Measurements from ENCODE around the gene TMEM63B. TPM values are rescaled to one million over a fixed set of nuclear protein-coding genes. Genes with fewer than 3 reads are reported as not detected.

TMEM63B gene
- total RNA-seq, 4 donors from 2014 or later, result 27.2 to 71.9 (median 43.7) TPM

DNA sequence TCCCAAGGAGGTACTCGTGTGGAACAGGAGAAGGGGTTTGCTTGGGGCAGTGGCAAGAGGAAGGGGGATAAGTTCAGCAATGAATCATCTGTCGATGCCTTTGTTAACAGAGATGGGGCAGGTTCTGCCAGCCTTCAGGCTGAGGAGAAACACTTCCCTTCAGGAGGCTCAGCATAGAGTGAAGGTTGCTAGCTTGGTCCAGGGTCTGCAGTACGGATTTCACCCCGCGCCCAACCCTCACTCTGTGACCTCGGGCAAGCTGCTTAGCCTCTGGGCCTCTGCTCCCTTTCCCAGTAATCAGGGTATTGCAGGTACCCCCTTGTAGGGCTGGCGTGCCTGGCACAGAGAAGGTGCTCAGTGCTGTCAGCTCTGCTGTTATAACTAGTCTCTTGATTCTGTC is 38.8 kb downstream of the TMEM63B start:
- Histone ChIP-seq H3K9me3 (no peaks in the 10 kb centered on the region), H3K36me3 (no peaks in the 10 kb centered on the region), H3K4me1 (no peaks in the 10 kb centered on the region), H3K27me3 (no peaks in the 10 kb centered on the region), H3K4me3 (no peak overlapping the region), H3K27ac (no peak overlapping the region)
- in situ Hi-C loops (cut with MboI; ENCODE audit: low sequenced_read_pairs in 4 of 4), result loop anchor here in 2 of 4 donors (25.0 kb wide), 1 partner anchor 171 kb away; the partner anchor contains the start of gene SPATS1 (in 2 of the 2)
- TF ChIP-seq POLR2A (IDR thresholded peaks at IDR 0.05), result no peak
- TF ChIP-seq, protein P1, sequence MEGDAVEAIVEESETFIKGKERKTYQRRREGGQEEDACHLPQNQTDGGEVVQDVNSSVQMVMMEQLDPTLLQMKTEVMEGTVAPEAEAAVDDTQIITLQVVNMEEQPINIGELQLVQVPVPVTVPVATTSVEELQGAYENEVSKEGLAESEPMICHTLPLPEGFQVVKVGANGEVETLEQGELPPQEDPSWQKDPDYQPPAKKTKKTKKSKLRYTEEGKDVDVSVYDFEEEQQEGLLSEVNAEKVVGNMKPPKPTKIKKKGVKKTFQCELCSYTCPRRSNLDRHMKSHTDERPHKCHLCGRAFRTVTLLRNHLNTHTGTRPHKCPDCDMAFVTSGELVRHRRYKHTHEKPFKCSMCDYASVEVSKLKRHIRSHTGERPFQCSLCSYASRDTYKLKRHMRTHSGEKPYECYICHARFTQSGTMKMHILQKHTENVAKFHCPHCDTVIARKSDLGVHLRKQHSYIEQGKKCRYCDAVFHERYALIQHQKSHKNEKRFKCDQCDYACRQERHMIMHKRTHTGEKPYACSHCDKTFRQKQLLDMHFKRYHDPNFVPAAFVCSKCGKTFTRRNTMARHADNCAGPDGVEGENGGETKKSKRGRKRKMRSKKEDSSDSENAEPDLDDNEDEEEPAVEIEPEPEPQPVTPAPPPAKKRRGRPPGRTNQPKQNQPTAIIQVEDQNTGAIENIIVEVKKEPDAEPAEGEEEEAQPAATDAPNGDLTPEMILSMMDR (IDR thresholded peaks at IDR 0.05 in 4 of 5, conservative IDR thresholded peaks at IDR 0.05 in 1 of 5), result no peak
- DNase-seq (no peak), ATAC-seq (no peak)
- intact Hi-C loops (cut with DNase I; ENCODE audit: low total_unique reads), result no loop called here

DNA sequence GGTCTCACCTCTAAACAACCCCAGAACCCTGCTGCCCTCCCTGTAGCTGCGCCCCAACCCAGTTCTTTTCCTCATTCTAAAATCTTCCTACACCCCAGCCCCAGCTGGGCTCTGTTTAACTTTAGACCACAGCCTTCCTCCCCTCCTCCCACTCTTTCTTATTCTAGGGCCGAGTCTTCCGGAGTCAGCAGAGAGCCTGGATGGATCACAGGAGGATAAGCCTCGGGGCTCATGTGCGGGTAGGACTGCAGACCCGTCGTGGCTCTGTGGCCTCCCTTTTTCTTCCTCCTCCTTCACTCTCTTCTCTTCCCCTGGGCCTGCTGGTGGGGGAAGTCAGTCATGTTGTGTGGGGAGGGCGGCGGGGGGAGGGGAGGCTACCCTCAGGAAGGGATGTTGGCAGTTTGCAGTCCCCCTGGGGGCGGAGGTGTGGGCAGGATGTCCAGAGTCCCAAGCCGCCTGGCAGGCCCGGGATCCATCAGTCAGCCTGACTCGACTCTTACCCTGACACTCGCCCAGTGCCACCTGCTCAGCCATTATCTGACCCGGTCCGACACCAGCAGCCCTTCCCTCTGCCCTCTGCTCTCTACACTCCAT is 39.3 kb downstream of the TMEM63B start:
- DNase-seq, result no peak

DNA sequence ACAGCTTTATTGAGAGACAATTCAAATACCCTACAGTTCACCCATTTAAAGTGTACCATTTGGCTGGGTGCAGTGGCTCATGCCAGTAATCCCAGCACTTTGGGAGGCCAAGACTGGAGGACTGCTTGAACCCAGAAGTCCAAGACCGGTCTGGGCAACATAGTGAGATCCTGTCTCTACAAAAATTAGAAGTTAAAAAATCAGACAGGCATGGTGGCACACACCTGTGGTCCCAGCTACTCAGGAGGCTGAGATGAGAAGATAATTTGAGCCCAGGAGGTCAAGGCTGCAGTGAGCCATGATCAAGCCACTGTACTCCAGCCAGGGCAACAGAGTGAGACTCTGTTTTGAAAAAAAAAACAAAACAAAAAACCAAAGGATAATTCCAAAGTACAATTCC is 40.2 kb downstream of the TMEM63B start:
- intact Hi-C loops (cut with DNase I; ENCODE audit: low total_unique reads), result no loop called here

More for the DNA sequence above, 39.3 kb downstream of the TMEM63B start:
- Histone ChIP-seq H3K36me3 (no peaks in the 10 kb centered on the region), H3K4me3 (no peak overlapping the region), H3K9me3 (no peaks in the 10 kb centered on the region), H3K27ac (no peak overlapping the region), H3K4me1 (no peaks in the 10 kb centered on the region), H3K27me3 (no peaks in the 10 kb centered on the region)
- no peak for TF ChIP-seq POLR2A (IDR thresholded peaks at IDR 0.05)
- ATAC-seq, result no peak
- intact Hi-C loops (cut with DNase I; ENCODE audit: low total_unique reads), result no loop called here
- in situ Hi-C loops (cut with MboI; ENCODE audit: low sequenced_read_pairs in 4 of 4), result loop anchor here in 2 of 4 donors (25.0 kb wide), 1 partner anchor 171 kb away; the partner anchor contains the start of gene SPATS1 (in 2 of the 2)

DNA sequence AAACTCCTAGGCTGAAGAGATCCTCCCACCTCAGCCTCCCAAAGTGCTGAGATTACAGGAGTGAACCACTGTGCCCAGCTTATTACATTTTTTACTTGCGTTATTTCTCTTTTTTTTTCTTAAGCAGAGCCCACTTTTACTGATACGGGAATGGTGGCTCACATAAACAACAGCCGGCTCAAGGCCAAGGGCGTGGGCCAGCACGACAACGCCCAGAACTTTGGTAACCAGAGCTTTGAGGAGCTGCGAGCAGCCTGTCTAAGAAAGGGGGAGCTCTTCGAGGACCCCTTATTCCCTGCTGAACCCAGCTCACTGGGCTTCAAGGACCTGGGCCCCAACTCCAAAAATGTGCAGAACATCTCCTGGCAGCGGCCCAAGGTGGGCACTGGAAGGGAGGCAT is 41.8 kb downstream of the TMEM63B start:
- DNase-seq, result no peak
- Histone ChIP-seq H3K36me3 (no peaks in the 10 kb centered on the region), H3K4me3 (no peak overlapping the region), H3K27me3 (no peaks in the 10 kb centered on the region), H3K27ac (no peak overlapping the region), H3K4me1 (peaks cover 0 to 7% of the 10 kb centered on the region in 2 donors), H3K9me3 (no peaks in the 10 kb centered on the region)
- in situ Hi-C loops (cut with MboI; ENCODE audit: low sequenced_read_pairs in 4 of 4) (loop anchor here in 2 of 4 donors (25.0 kb wide), 1 partner anchor 168 kb away; the partner anchor contains the start of gene SPATS1 (in 2 of the 2)), intact Hi-C loops (cut with DNase I; ENCODE audit: low total_unique reads) (no loop called here)
- TF ChIP-seq POLR2A (IDR thresholded peaks at IDR 0.05), result no peak
- TF ChIP-seq, protein P1 (IDR thresholded peaks at IDR 0.05 in 4 of 5, conservative IDR thresholded peaks at IDR 0.05 in 1 of 5), result no peak
- ATAC-seq, result no peak

More for the DNA sequence above, 40.2 kb downstream of the TMEM63B start:
- peaks cover 0 to 2% of the 10 kb centered on the region in 2 donors for H3K4me1 ChIP-seq
- no peaks in the 10 kb centered on the region for H3K9me3 ChIP-seq
- H3K36me3 ChIP-seq, result no peaks in the 10 kb centered on the region
- no peak overlapping the region for H3K27ac ChIP-seq
- in situ Hi-C loops (cut with MboI; ENCODE audit: low sequenced_read_pairs in 4 of 4), result loop anchor here in 2 of 4 donors (25.0 kb wide), 1 partner anchor 170 kb away; the partner anchor contains the start of gene SPATS1 (in 2 of the 2)
- TF ChIP-seq, protein P1 (IDR thresholded peaks at IDR 0.05 in 4 of 5, conservative IDR thresholded peaks at IDR 0.05 in 1 of 5), result no peak
- TF ChIP-seq POLR2A (IDR thresholded peaks at IDR 0.05), result no peak
- no peaks in the 10 kb centered on the region for H3K27me3 ChIP-seq
- no peak for DNase-seq
- ATAC-seq, result no peak
- no peak overlapping the region for H3K4me3 ChIP-seq

DNA sequence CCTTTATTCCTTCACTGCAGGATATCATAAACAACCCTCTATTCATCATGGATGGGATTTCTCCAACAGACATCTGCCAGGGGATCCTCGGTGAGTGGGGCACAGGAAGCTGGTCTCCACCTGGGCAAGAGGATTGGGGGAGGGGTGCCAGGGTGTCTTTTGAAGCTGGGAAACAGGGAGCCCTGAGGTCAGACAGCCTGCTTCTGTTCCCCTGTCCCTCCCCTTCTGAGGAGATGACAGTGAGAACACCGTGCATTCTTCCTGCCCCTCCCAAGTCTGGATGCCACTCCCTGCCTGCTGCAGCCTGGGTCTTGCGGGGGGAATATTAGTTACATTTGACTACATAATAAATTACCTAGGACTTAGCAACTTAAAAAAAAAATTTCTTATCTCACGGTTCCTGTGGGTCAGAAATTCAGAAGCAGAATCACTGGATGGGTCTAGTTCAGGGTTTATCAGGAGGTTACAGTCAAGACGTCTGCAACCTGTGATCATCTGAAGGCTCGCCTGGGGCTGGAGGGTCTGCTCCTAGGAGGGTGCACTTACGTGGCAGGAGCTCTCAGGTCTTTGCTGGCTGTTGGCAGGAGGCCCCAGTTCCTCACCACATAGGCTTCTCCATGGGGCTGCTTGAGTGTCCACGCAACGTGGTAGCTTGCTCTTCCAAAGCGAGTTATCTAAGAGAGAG is 42.7 kb downstream of the TMEM63B start:
- intact Hi-C loops (cut with DNase I; ENCODE audit: low total_unique reads) (loop anchor here (5.0 kb wide), 2 partner anchors 47 to 167 kb away; partner anchors contain the start of gene MYMX), in situ Hi-C loops (cut with MboI; ENCODE audit: low sequenced_read_pairs in 4 of 4) (loop anchor here in 3 of 4 donors (5.0 to 25.0 kb wide), 3 partner anchors 65 to 167 kb away; partner anchors contain the start of gene SPATS1 (in 2 of the 3))
- H3K27me3 ChIP-seq, result no peaks in the 10 kb centered on the region
- DNase-seq, result no peak
- H3K4me3 ChIP-seq, result no peak overlapping the region
- no peak overlapping the region for H3K27ac ChIP-seq
- H3K9me3 ChIP-seq, result no peaks in the 10 kb centered on the region
- ATAC-seq, result no peak
- no peak for TF ChIP-seq POLR2A (IDR thresholded peaks at IDR 0.05)
- TF ChIP-seq, protein P1 (IDR thresholded peaks at IDR 0.05 in 4 of 5, conservative IDR thresholded peaks at IDR 0.05 in 1 of 5), result no peak
- H3K4me1 ChIP-seq, result peaks cover 0 to 7% of the 10 kb centered on the region in 2 donors
- H3K36me3 ChIP-seq, result no peaks in the 10 kb centered on the region

Measured in gastrocnemius medialis (tissue), 4 donors.